HUES6 (cell line): ENCODE data around the gene TMCC1.

Experiments
- H3K27ac ChIP-seq: 2 replicates; pipeline ENCODE4 v1.7.0; 2013; ENCODE audit warnings: low read depth, mild to moderate bottlenecking, low read length, inconsistent platforms
- H3K27me3 ChIP-seq: 2 replicates; pipeline ENCODE4 v1.6.1; 2013; ENCODE audit warnings: low read length; ENCODE audit not compliant: control insufficient read depth, insufficient read depth
- H3K36me3 ChIP-seq: 2 replicates; pipeline ENCODE4 v1.6.1; 2013; ENCODE audit warnings: low read length; ENCODE audit not compliant: control insufficient read depth, insufficient read depth
- H3K4me1 ChIP-seq: 2 replicates; pipeline ENCODE4 v1.6.1; 2013; ENCODE audit warnings: low read length; ENCODE audit not compliant: control insufficient read depth, insufficient read depth
- H3K4me3 ChIP-seq: 2 replicates; pipeline ENCODE4 v1.5.1; 2013; ENCODE audit warnings: low read depth, low read length
- H3K9ac ChIP-seq: one replicate; pipeline ENCODE4 v1.6.1; 2013; ENCODE audit warnings: mild to moderate bottlenecking, low read length
- H3K9me3 ChIP-seq: 2 replicates; pipeline ENCODE4 v1.6.1; 2013; ENCODE audit warnings: low read depth, low read length; ENCODE audit not compliant: control insufficient read depth, insufficient read depth

The TMCC1 gene

DNA sequence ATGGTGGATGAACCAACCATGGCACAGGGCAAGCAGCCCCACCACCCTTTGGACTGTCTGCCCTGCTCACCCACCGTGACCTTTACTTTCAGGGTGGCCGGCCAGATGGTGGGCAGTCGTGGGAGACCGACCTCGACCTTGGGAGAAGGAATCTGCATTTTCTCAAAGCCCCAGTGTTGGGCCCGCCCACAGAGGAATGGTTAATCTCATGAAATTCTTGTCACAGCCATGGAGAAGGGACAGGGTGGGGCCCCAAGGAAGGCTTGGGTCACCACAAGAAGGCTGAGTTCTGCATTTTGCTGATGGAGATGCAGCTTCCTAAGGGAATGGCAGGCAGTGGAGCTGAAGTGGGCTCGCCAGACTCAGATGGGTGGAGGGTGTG lies 290.0 kb downstream of the TMCC1 start:
- no peak overlapping the region for H3K27ac ChIP-seq
- peak overlapping the region; percentile 57 for H3K9ac ChIP-seq
- H3K27me3 ChIP-seq = peaks cover 19% of the 10 kb centered on the region
- no peaks in the 10 kb centered on the region for H3K9me3 ChIP-seq
- H3K4me1 ChIP-seq = peaks cover 62% of the 10 kb centered on the region
- no peaks in the 10 kb centered on the region for H3K36me3 ChIP-seq
- peak overlapping the region; percentile 83 for H3K4me3 ChIP-seq

DNA sequence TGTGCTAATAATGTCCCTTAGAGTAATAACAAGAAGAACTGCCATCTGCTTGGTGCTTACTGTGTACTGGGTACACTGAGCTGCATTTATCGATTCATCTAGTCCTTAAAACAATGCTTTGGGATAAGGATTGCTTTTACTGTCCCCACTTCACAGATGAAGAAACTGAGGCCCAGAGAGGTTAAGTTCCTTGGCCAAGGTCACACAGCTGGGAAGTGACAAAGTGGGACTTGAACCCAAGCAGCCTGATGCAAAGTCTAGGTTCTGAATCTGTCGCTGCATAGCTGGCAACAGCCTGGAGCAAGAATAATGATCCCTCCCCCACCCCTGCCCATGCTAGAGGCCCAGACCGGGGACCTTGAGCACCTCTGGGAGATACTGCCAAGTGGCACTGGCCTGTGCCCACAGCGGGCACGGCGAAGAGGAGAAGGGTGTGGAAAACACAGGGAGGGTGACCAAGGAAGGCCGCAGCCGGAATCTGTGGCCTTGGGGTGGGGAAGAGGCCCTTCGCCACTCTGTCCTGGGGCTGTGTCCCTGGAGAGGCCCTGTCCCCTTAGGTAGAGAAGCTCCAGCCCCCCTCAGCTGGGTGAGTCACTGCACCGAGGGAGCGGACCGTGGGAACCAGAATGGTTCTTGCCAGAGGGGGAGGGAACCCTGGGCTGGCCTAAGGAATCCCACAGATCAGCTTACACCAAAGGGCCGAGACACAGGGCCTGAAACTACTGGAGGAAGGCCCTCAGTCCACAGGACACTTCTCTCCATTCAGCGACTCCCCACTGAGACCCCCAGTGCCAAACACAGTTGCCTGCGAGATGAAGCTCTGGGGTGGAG lies 290.6 kb downstream of the TMCC1 start:
- Histone ChIP-seq H3K27ac (no peak overlapping the region), H3K36me3 (no peaks in the 10 kb centered on the region), H3K4me1 (peaks cover 62% of the 10 kb centered on the region), H3K27me3 (peaks cover 19% of the 10 kb centered on the region), H3K9me3 (no peaks in the 10 kb centered on the region), H3K9ac (peak overlapping the region; percentile 57), H3K4me3 (peak overlapping the region; percentile 83; the same call in 1 of the 2 replicates)

- no peak overlapping the region for H3K27ac ChIP-seq
Measured at GRCh38 chr3:129602309-129602708, 291.2 kb downstream of the TMCC1 start.

GRCh38 chr3:129601713-129602112 lies 291.8 kb downstream of the TMCC1 start:
- Histone ChIP-seq H3K27ac (no peak overlapping the region), H3K36me3 (no peaks in the 10 kb centered on the region), H3K4me1 (peaks cover 66% of the 10 kb centered on the region), H3K9ac (no peak overlapping the region), H3K4me3 (no peak overlapping the region), H3K9me3 (no peaks in the 10 kb centered on the region), H3K27me3 (peaks cover 19% of the 10 kb centered on the region)

More at GRCh38 chr3:129602309-129602708, 291.2 kb downstream of the TMCC1 start:
- Histone ChIP-seq H3K27me3 (peaks cover 19% of the 10 kb centered on the region), H3K9me3 (no peaks in the 10 kb centered on the region), H3K4me3 (peak overlapping the region; percentile 83; the same call in 1 of the 2 replicates), H3K36me3 (no peaks in the 10 kb centered on the region), H3K4me1 (peaks cover 62% of the 10 kb centered on the region), H3K9ac (no peak overlapping the region)

GRCh38 chr3:129600348-129600747 lies 293.2 kb downstream of the TMCC1 start:
- 0 out of 2 replicates have a peak, but pooled peaks cover 3% of the 10 kb centered on the region for H3K36me3 ChIP-seq
- H3K4me3 ChIP-seq = no peak overlapping the region; the same call in 1 of the 2 replicates
- H3K27ac ChIP-seq = no peak overlapping the region
- peaks cover 79% of the 10 kb centered on the region for H3K4me1 ChIP-seq
- H3K9me3 ChIP-seq = no peaks in the 10 kb centered on the region
- peaks cover 9% of the 10 kb centered on the region for H3K27me3 ChIP-seq
- H3K9ac ChIP-seq = peak overlapping the region; percentile 70

DNA sequence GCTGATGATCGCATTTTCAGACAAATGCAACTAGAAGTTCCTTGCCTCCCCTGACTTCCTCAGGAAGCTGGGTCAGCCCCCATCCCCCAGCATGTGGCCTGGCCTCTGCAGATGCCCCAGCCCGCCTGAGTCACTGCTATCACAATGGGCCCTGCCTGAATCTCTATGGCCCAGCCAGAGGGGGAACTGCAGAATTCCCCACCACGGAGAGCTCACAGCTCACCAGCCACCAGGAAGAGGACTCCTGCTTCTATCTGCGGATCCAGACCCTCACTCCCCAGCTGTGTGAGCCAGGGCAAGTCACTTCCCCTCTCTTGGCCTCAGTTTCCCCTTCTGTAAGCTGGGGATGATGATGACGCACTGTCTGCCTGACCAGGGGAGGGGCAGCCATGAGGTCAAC lies 293.9 kb downstream of the TMCC1 start:
- peaks cover 83% of the 10 kb centered on the region for H3K4me1 ChIP-seq
- peak overlapping the region; percentile 32 for H3K4me3 ChIP-seq
- no peaks in the 10 kb centered on the region for H3K9me3 ChIP-seq
- H3K36me3 ChIP-seq = 0 out of 2 replicates have a peak, but pooled peaks cover 3% of the 10 kb centered on the region
- H3K9ac ChIP-seq = peak overlapping the region; percentile 70
- H3K27ac ChIP-seq = peak overlapping the region; percentile 75
- peaks cover 3% of the 10 kb centered on the region for H3K27me3 ChIP-seq

DNA sequence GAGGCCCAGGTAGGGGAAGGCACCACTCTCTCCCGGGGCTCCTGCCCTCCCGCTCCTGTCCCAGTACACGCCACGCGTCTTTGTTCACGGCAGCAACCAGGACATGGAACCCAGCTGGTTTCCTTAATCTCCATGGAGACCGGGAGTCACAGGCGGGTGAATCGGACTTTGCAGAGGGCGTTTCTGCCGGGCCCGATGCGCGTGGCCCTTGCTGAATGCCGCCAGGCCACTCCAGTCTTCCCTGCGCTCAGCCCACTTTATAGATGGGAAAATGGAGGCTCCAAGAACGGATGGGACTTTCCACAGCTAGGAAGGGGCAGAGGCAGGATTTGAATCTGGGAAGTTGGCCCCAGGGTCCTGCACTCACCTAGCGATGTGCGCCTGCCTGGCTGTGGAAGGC lies 294.4 kb downstream of the TMCC1 start:
- Histone ChIP-seq H3K9me3 (no peaks in the 10 kb centered on the region), H3K4me1 (peaks cover 85% of the 10 kb centered on the region), H3K27me3 (no peaks in the 10 kb centered on the region), H3K9ac (peak overlapping the region; percentile 22), H3K36me3 (0 out of 2 replicates have a peak, but pooled peaks cover 3% of the 10 kb centered on the region), H3K4me3 (no peak overlapping the region), H3K27ac (peak overlapping the region; percentile 18; the same call in 1 of the 2 replicates)

GRCh38 chr3:129598484-129598883 lies 295.0 kb downstream of the TMCC1 start:
- 0 out of 2 replicates have a peak, but pooled peaks cover 3% of the 10 kb centered on the region for H3K36me3 ChIP-seq
- no peak overlapping the region for H3K9ac ChIP-seq
- H3K27me3 ChIP-seq = no peaks in the 10 kb centered on the region
- H3K27ac ChIP-seq = peak overlapping the region; percentile 18; the same call in 1 of the 2 replicates
- no peak overlapping the region for H3K4me3 ChIP-seq
- H3K4me1 ChIP-seq = peaks cover 85% of the 10 kb centered on the region
- no peaks in the 10 kb centered on the region for H3K9me3 ChIP-seq

GRCh38 chr3:129598000-129598381 lies 295.5 kb downstream of the TMCC1 start:
- Histone ChIP-seq H3K9ac (peak overlapping the region; percentile 21), H3K9me3 (no peaks in the 10 kb centered on the region), H3K4me1 (peaks cover 86% of the 10 kb centered on the region), H3K27ac (peak overlapping the region; percentile 52; the same call in 1 of the 2 replicates), H3K27me3 (no peaks in the 10 kb centered on the region), H3K36me3 (0 out of 2 replicates have a peak, but pooled peaks cover 3% of the 10 kb centered on the region), H3K4me3 (no peak overlapping the region)
